HepG2 (cell line): ENCODE results near the gene TMEM14C. TPM values are rescaled to one million over a fixed set of nuclear protein-coding genes. Genes with fewer than 3 reads are reported as not detected.
A peak's percentile ranks its signal among the peaks of the same experiment; 100 is the strongest.

Experiments
- ATAC-seq: fragments of 200-7000 bp; cut with Tn5 transposase; 3 replicates; pipeline ENCODE4 v1.9.1; 2020; ENCODE audit warnings: mild to moderate bottlenecking, moderate library complexity
- BruUV-seq: library from RNA; stranded (reverse); fragments of 400-500 nt; replicated peaks from 2 replicates; lab custom pipeline; 2021; lab: Mats Ljungman, UMichigan
- CTCF ChIA-PET: fragments of 300-600 bp; formaldehyde crosslinking; extraction: SDS; loops from one replicate; lab custom pipeline; 2021; ENCODE audit warnings: low total read pairs, inconsistent platforms, low intra/inter-chr PET ratio; lab: Yijun Ruan, JAX
- POLR2A ChIA-PET: fragments of 350-600 bp; sonication (Branson Sonifier 250); formaldehyde crosslinking; loops from one replicate; lab custom pipeline; 2020; ENCODE audit warnings: antibody characterized with exemption, inconsistent platforms; lab: Yijun Ruan, JAX
- DNase-seq: peaks from one replicate; pipeline ENCODE4 v3.0.0-alpha.2; 2015; ENCODE audit warnings: low spot score
- FAIRE-seq: peaks from 3 replicates; lab custom pipeline; 2011; peaks lifted over from hg19 to GRCh38; lab: Jason Lieb, UNC
- H2AFZ ChIP-seq: one replicate; pipeline ENCODE4 v1.6.1; 2011; ENCODE audit warnings: low read length, inconsistent platforms
- H3K27ac ChIP-seq: fragments of 300-600 bp; 3 replicates; pipeline ENCODE4 v1.8.0; 2011; ENCODE audit warnings: mixed run types, mild to moderate bottlenecking, mixed read lengths, low read length, inconsistent platforms; ENCODE audit not compliant: insufficient read depth; ENCODE audit errors: extremely low read length
- H3K27me3 ChIP-seq, 2 experiments: fragments of 200-600 bp in 1 of 2; 2 replicates in 1 of 2; 3 replicates in 1 of 2; pipeline versions ENCODE4 v1.6.0 to v1.8.0; 2011; ENCODE audit warnings: low read length in 2 of 2, mild to moderate bottlenecking in 2 of 2, moderate library complexity in 2 of 2, inconsistent platforms in 1 of 2; ENCODE audit not compliant: insufficient read depth in 2 of 2, control insufficient read depth in 1 of 2
- H3K36me3 ChIP-seq, 2 experiments: fragments of 200-600 bp in 1 of 2; replicated peaks in 1 of 2; 2 replicates in 1 of 2; 3 replicates in 1 of 2; pipeline versions ENCODE4 v1.5.1 to v1.8.0; 2011; ENCODE audit warnings: low read length in 2 of 2, inconsistent platforms in 1 of 2; ENCODE audit not compliant: insufficient read depth in 2 of 2, control insufficient read depth in 1 of 2
- H3K4me1 ChIP-seq: 2 replicates; pipeline ENCODE4 v1.5.1; 2012; ENCODE audit warnings: low read length, inconsistent platforms; ENCODE audit not compliant: insufficient read depth
- H3K4me2 ChIP-seq: 2 replicates; pipeline ENCODE4 v1.6.0; 2011; ENCODE audit warnings: low read depth, low read length, inconsistent platforms
- H3K4me3 ChIP-seq, 3 experiments: fragments of 200-600 bp in 1 of 3; sonication (generic), shearing (Covaris generic) in 1 of 3; replicated peaks in 1 of 3; 2 replicates each; pipeline ENCODE4 v1.5.1; 2011 to 2016; ENCODE audit warnings: low read length in 3 of 3, inconsistent platforms in 2 of 3, low read depth in 2 of 3, mild to moderate bottlenecking in 2 of 3, control low read depth in 1 of 3, mixed read lengths in 1 of 3; ENCODE audit not compliant: insufficient read depth in 1 of 3
- H3K79me2 ChIP-seq: one replicate; pipeline ENCODE4 v1.6.1; 2011; ENCODE audit warnings: low read length, inconsistent platforms; ENCODE audit not compliant: insufficient read depth
- H3K9ac ChIP-seq: 2 replicates; pipeline ENCODE4 v1.6.0; 2011; ENCODE audit warnings: mild to moderate bottlenecking, low read depth, low read length, inconsistent platforms; ENCODE audit not compliant: insufficient read depth
- H3K9me3 ChIP-seq: 2 replicates; pipeline ENCODE4 v1.5.1; 2012; ENCODE audit warnings: mild to moderate bottlenecking, low read length
- H4K20me1 ChIP-seq: 2 replicates; pipeline ENCODE4 v1.6.0; 2011; ENCODE audit warnings: inconsistent platforms, mild to moderate bottlenecking, low read length, moderate library complexity; ENCODE audit not compliant: insufficient read depth
- FOXC1 ChIP-seq: sonication (generic); formaldehyde crosslinking; IDR thresholded peaks from 2 replicates; pipeline ENCODE4 v1.8.0; 2022; ENCODE audit warnings: mild to moderate bottlenecking, missing genetic modification reagents, borderline replicate concordance
- HNRNPK ChIP-seq: fragments of 200-400 bp; formaldehyde crosslinking; IDR thresholded peaks from 2 replicates; pipeline ENCODE4 v1.6.1; 2018; ENCODE audit warnings: low read length, low read depth, moderate library complexity, mild to moderate bottlenecking; ENCODE audit not compliant: poor library complexity, severe bottlenecking
- MIER3 ChIP-seq: IDR thresholded peaks from 2 replicates; pipeline ENCODE4 v1.6.1; 2016; ENCODE audit warnings: missing compliant biosample characterization, borderline replicate concordance
- NCOA1 ChIP-seq: sonication (generic); formaldehyde crosslinking; IDR thresholded peaks from 2 replicates; pipeline ENCODE4 v1.9.0; 2021; ENCODE audit warnings: missing genetic modification reagents
- TEF ChIP-seq: sonication (generic); formaldehyde crosslinking; IDR thresholded peaks from 2 replicates; pipeline ENCODE4 v1.5.0; 2020; ENCODE audit warnings: missing genetic modification reagents
- ZNF407 ChIP-seq: sonication (generic); formaldehyde crosslinking; IDR thresholded peaks from one replicate; pipeline ENCODE4 v1.5.1; 2020; ENCODE audit warnings: mild to moderate bottlenecking, missing genetic modification reagents; ENCODE audit errors: not compliant biosample characterization
- ZNF574 ChIP-seq: sonication (generic); formaldehyde crosslinking; IDR thresholded peaks from 2 replicates; pipeline ENCODE4 v1.4.0; 2020; ENCODE audit warnings: missing genetic modification reagents
- ZNF788 ChIP-seq: sonication (generic); formaldehyde crosslinking; IDR thresholded peaks from 2 replicates; pipeline ENCODE4 v1.5.0; 2020; ENCODE audit warnings: mild to moderate bottlenecking, missing genetic modification reagents, borderline replicate concordance
- ZNF883 ChIP-seq: sonication (generic); formaldehyde crosslinking; IDR thresholded peaks from 2 replicates; pipeline ENCODE4 v1.5.1; 2020; ENCODE audit warnings: mild to moderate bottlenecking, missing genetic modification reagents; ENCODE audit errors: not compliant biosample characterization
- ZNF891 ChIP-seq: sonication (generic); formaldehyde crosslinking; IDR thresholded peaks from 2 replicates; pipeline ENCODE4 v1.5.0; 2020; ENCODE audit warnings: mild to moderate bottlenecking, missing genetic modification reagents
- ZSCAN9 ChIP-seq: IDR thresholded peaks from 2 replicates; pipeline ENCODE4 v1.6.1; 2016; ENCODE audit warnings: borderline replicate concordance
- WGBS: methylation state at CpG from one replicate; pipeline ENCODE4 v1.1.6; 2017; ENCODE audit warnings: low lambda C conversion rate; 5-methylcytosine and 5-hydroxymethylcytosine counted together
- in situ Hi-C: cut with HindIII; loops from 2 replicates; pipeline ENCODE4 v1.10.0; 2017; ENCODE audit warnings: low pct_unique_long_range_greater_than_20kb; ENCODE audit not compliant: extremely low pct_ligation_motif_present
- intact Hi-C: fragments of 100-400 bp; cut with micrococcal nuclease; formaldehyde crosslinking; loops from one replicate; pipeline ENCODE4 v1.10.0; 2022; ENCODE audit not compliant: unreplicated experiment
- polyA plus RNA-seq, 8 experiments: library from polyadenylated mRNA; depleted of rRNA in 3 of 8; stranded (reverse) in 7 of 8; unstranded in 1 of 8; fragments of >200 nt; fragmentation: Illumina TruSeq in 4 of 8; extraction: Trizol in 4 of 8; gene quantifications; 2 replicates each; pipeline versions ENCODE4 v1.2.1 to v1.2.3, GENCODE V29; 2011 to 2016; ENCODE audit warnings: low read depth in 4 of 8, missing spikeins in 1 of 8, mixed read lengths in 1 of 8; ENCODE audit not compliant: insufficient read depth in 1 of 8
- total RNA-seq, 5 experiments: library from RNA; depleted of rRNA; stranded (reverse); fragments of >200 nt; fragmentation: Illumina TruSeq; extraction: Trizol; gene quantifications; 2 replicates each; pipeline ENCODE4 v1.2.3, GENCODE V29; 2016; ENCODE audit warnings: low read depth in 1 of 5

Gene TMEM14C
- total and polyA plus RNA-seq, 2 of the 13 experiments (the other 11 are each of a cell fraction or from before 2014, with no cell fraction given) = 184 TPM

- 34% methylated on average over 17 of the region's 21 CpGs for WGBS
- H3K36me3 ChIP-seq = peaks cover 3% of the 10 kb centered on the region in 2 experiments; a peak in 4 of 5 replicates
- in situ Hi-C loops (no loop called here), intact Hi-C loops (no loop called here)
- H2AFZ ChIP-seq = no peak overlapping the region
- FAIRE-seq (no peak), DNase-seq (no peak), ATAC-seq (no peak)
- H3K4me2 ChIP-seq = peak overlapping the region; percentile 75
- H3K9me3 ChIP-seq = peaks cover 15% of the 10 kb centered on the region
- H3K79me2 ChIP-seq = peaks cover 18% of the 10 kb centered on the region
- H3K9ac ChIP-seq = peak overlapping the region; percentile 83
- peak overlapping the region; percentile 95 for H3K27ac ChIP-seq
- no peaks in the 10 kb centered on the region for H3K27me3 ChIP-seq
- ChIA-PET POLR2A (interaction anchor here (0.7 to 6.6 kb wide), 10 partner anchors 9 to 242 kb away, joined by 3 to 332 read pairs (median 23); partner anchors contain the start of genes C6orf52, PAK1IP1 and TMEM14B), CTCF (no interaction called here)
- no TSS peak for BruUV-seq
- peaks cover 27% of the 10 kb centered on the region for H3K4me1 ChIP-seq
- H4K20me1 ChIP-seq = no peaks in the 10 kb centered on the region
- peak overlapping the region; percentile 56 to 76 (median 70) for H3K4me3 ChIP-seq
- TF ChIP-seq ZNF407 (CRISPR knock-in tag) = peak; percentile 19
- 0 out of 2 replicates have a peak, but pooled peaks have one; percentile 15 for TF ChIP-seq MIER3 (CRISPR knock-in tag)
- TF ChIP-seq ZNF574 (CRISPR knock-in tag) = peak; percentile 53; the same call in 1 of the 2 replicates
- peak; percentile 43; the same call in 1 of the 2 replicates for TF ChIP-seq ZNF788
- peak; percentile 61 for TF ChIP-seq ZNF883 (CRISPR knock-in tag)
- 0 out of 2 replicates have a peak, but pooled peaks have one; percentile 5 for TF ChIP-seq ZNF891
- TF ChIP-seq TEF (CRISPR knock-in tag) = 0 out of 2 replicates have a peak, but pooled peaks have one; percentile 21
- TF ChIP-seq HNRNPK = no peak
- TF ChIP-seq ZSCAN9 (CRISPR knock-in tag) = no peak
- 0 out of 2 replicates have a peak, but pooled peaks have one; percentile 42 for TF ChIP-seq FOXC1 (CRISPR knock-in tag)
- TF ChIP-seq NCOA1 (CRISPR knock-in tag) = 0 out of 2 replicates have a peak, but pooled peaks have one; percentile 78
These were observed 3.0 kb upstream of the TMEM14C start for GRCh38 chr6:10719964-10720264.
